Measurements from ENCODE around the gene RNASE12.
"Not testable (repeated sequence)": the region's sequence is repeated elsewhere in the genome, so short reads cannot be mapped to it uniquely, and the experiment has no call there.

The RNASE12 gene

GRCh38 chr14:20591235-20591634 lies at the start of gene RNASE12:
Gene RNASE12, minus strand, starts transcription at chr14:20591376. Its CDS starts 653 bp downstream, at chr14:20590723.
- DNase-seq, result no peak

- peak in 1 of 4 experiments; percentile 25 for DNase-seq
Observed at GRCh38 chr14:20632831-20633691, 41.9 kb upstream of the RNASE12 start.

- no peak for DNase-seq
Observed at GRCh38 chr14:20632448-20632830, 41.3 kb upstream of the RNASE12 start.

- DNase-seq, result no peak
Observed at GRCh38 chr14:20631880-20632389, 40.8 kb upstream of the RNASE12 start.

- peak; percentile 15 to 24 (median 18) for DNase-seq
Observed at GRCh38 chr14:20631023-20631879, 40.1 kb upstream of the RNASE12 start.

GRCh38 chr14:20630340-20631022 lies 39.3 kb upstream of the RNASE12 start:
- DNase-seq, result no peak

GRCh38 chr14:20628063-20628854 lies 37.1 kb upstream of the RNASE12 start:
- no peak for DNase-seq

GRCh38 chr14:20627346-20628027 lies 36.3 kb upstream of the RNASE12 start:
- DNase-seq, result no peak

- no peak for DNase-seq
Observed at GRCh38 chr14:20626274-20626673, 35.1 kb upstream of the RNASE12 start.

GRCh38 chr14:20624495-20625070 lies 33.4 kb upstream of the RNASE12 start:
- DNase-seq, result peak in 1 of 4 experiments; percentile 14

GRCh38 chr14:20623798-20624197 lies 32.6 kb upstream of the RNASE12 start:
- DNase-seq, result no peak

GRCh38 chr14:20622816-20623291 lies 31.7 kb upstream of the RNASE12 start:
- DNase-seq, result no peak

- no peak for DNase-seq
Observed at GRCh38 chr14:20620798-20621478, 29.8 kb upstream of the RNASE12 start.

- not testable (repeated sequence) for DNase-seq
Observed at GRCh38 chr14:20619688-20620087, 28.5 kb upstream of the RNASE12 start.

- no peak for DNase-seq
Observed at GRCh38 chr14:20618271-20618749, 27.1 kb upstream of the RNASE12 start.

GRCh38 chr14:20617138-20618003 lies 26.2 kb upstream of the RNASE12 start:
- no peak for DNase-seq

- no peak for DNase-seq
Observed at GRCh38 chr14:20615996-20616395, 24.8 kb upstream of the RNASE12 start.

GRCh38 chr14:20614038-20614840 lies 23.1 kb upstream of the RNASE12 start:
- no peak for DNase-seq
